IMR-90 (cell line): ENCODE measurements around the gene SPP2. TPM values are rescaled to one million over a fixed set of nuclear protein-coding genes. Genes with fewer than 3 reads are reported as not detected.

Experiments used
- ATAC-seq: fragments of 200-7000 bp; cut with Tn5 transposase; 2 replicates; pipeline ENCODE4 v1.9.1; 2020; ENCODE audit warnings: low read depth, mild to moderate bottlenecking, moderate library complexity
- BruUV-seq: library from RNA; stranded (reverse); fragments of 400-500 nt; replicated peaks from 2 replicates; lab custom pipeline; 2021; lab: Mats Ljungman, UMichigan
- CTCF ChIA-PET: fragments of 300-600 bp; formaldehyde crosslinking; extraction: SDS; loops from one replicate; lab custom pipeline; 2021; ENCODE audit warnings: antibody characterized with exemption; lab: Yijun Ruan, JAX
- POLR2A ChIA-PET: fragments of 300-600 bp; sonication (Branson Sonifier 250); formaldehyde crosslinking; loops from one replicate; lab custom pipeline; 2022; ENCODE audit warnings: antibody characterized with exemption; ENCODE audit not compliant: unreplicated experiment; lab: Charles Lee
- DNase-seq: peaks from one replicate; pipeline ENCODE4 v3.0.0; 2013
- H2AFZ ChIP-seq: replicated peaks from 2 replicates; pipeline ENCODE3; 2013; ENCODE audit warnings: low read length, mild to moderate bottlenecking; ENCODE audit not compliant: poor library complexity
- H2AK5ac ChIP-seq: 2 replicates; pipeline ENCODE4 v1.6.1; 2013; ENCODE audit warnings: low read depth, low read length, inconsistent platforms
- H2AK9ac ChIP-seq: replicated peaks from 2 replicates; pipeline ENCODE3; 2013; ENCODE audit warnings: mild to moderate bottlenecking, low read depth, low read length, moderate library complexity; ENCODE audit not compliant: poor library complexity
- H2BK120ac ChIP-seq: 2 replicates; pipeline ENCODE4 v1.6.1; 2013; ENCODE audit warnings: low read depth, low read length, inconsistent platforms
- H2BK15ac ChIP-seq: 3 replicates; pipeline ENCODE4 v1.6.1; 2013; ENCODE audit warnings: low read depth, low read length, inconsistent platforms
- H2BK20ac ChIP-seq: 2 replicates; pipeline ENCODE4 v1.6.1; 2013; ENCODE audit warnings: low read depth, mild to moderate bottlenecking, inconsistent platforms, low read length, moderate library complexity
- H2BK5ac ChIP-seq: 2 replicates; pipeline ENCODE4 v1.6.1; 2013; ENCODE audit warnings: mild to moderate bottlenecking, low read depth, low read length, inconsistent platforms; ENCODE audit not compliant: poor library complexity, severe bottlenecking
- H3K14ac ChIP-seq: replicated peaks from 2 replicates; pipeline ENCODE4 v1.6.1; 2013; ENCODE audit warnings: low read depth, low read length, inconsistent platforms
- H3K18ac ChIP-seq: 2 replicates; pipeline ENCODE4 v1.6.1; 2013; ENCODE audit warnings: low read depth, low read length, control low read depth
- H3K23ac ChIP-seq: 2 replicates; pipeline ENCODE4 v1.6.1; 2013; ENCODE audit warnings: low read depth, low read length, inconsistent platforms
- H3K27ac ChIP-seq: 2 replicates; pipeline ENCODE4 v1.5.1; 2013; ENCODE audit warnings: mild to moderate bottlenecking, control low read depth, low read length; ENCODE audit not compliant: insufficient read depth
- H3K27me3 ChIP-seq: 2 replicates; pipeline ENCODE4 v1.6.1; 2013; ENCODE audit warnings: low read length; ENCODE audit not compliant: control insufficient read depth, insufficient read depth
- H3K36me3 ChIP-seq: 2 replicates; pipeline ENCODE4 v1.6.1; 2013; ENCODE audit warnings: low read length, mixed read lengths; ENCODE audit not compliant: control insufficient read depth, insufficient read depth
- H3K4ac ChIP-seq: 2 replicates; pipeline ENCODE4 v1.6.1; 2013; ENCODE audit warnings: low read depth, low read length, inconsistent platforms
- H3K4me1 ChIP-seq: 2 replicates; pipeline ENCODE4 v1.6.1; 2013; ENCODE audit warnings: low read length, mixed read lengths; ENCODE audit not compliant: control insufficient read depth, insufficient read depth
- H3K4me2 ChIP-seq: 2 replicates; pipeline ENCODE4 v1.6.1; 2013; ENCODE audit warnings: low read depth, mild to moderate bottlenecking, control low read depth, low read length, moderate library complexity
- H3K4me3 ChIP-seq: 2 replicates; pipeline ENCODE4 v1.5.1; 2013; ENCODE audit warnings: low read depth, mild to moderate bottlenecking, control low read depth, low read length, moderate library complexity; ENCODE audit not compliant: insufficient read depth
- H3K56ac ChIP-seq: 2 replicates; pipeline ENCODE4 v1.6.1; 2013; ENCODE audit warnings: low read length, inconsistent platforms; ENCODE audit not compliant: insufficient read depth; ENCODE audit errors: extremely low read depth
- H3K79me1 ChIP-seq, 2 experiments: 2 replicates each; pipeline ENCODE4 v1.6.1; 2013; ENCODE audit warnings: low read length in 2 of 2, inconsistent platforms in 1 of 2, low read depth in 1 of 2
- H3K9ac ChIP-seq: 2 replicates; pipeline ENCODE4 v1.6.1; 2013; ENCODE audit warnings: low read depth, low read length, control low read depth
- H3K9me1 ChIP-seq: 2 replicates; pipeline ENCODE4 v1.6.1; 2013; ENCODE audit warnings: low read length, inconsistent platforms; ENCODE audit not compliant: insufficient read depth
- H3K9me3 ChIP-seq: 2 replicates; pipeline ENCODE4 v1.6.1; 2013; ENCODE audit warnings: low read length; ENCODE audit not compliant: control insufficient read depth, insufficient read depth
- H4K20me1 ChIP-seq: 2 replicates; pipeline ENCODE4 v1.6.1; 2013; ENCODE audit warnings: low read length, inconsistent platforms; ENCODE audit not compliant: insufficient read depth
- H4K5ac ChIP-seq: 2 replicates; pipeline ENCODE4 v1.6.1; 2013; ENCODE audit warnings: mild to moderate bottlenecking, low read depth, low read length, control low read depth
- H4K8ac ChIP-seq, 2 experiments: 2 replicates each; pipeline ENCODE4 v1.6.1; 2013; ENCODE audit warnings: low read depth in 2 of 2, low read length in 2 of 2, control low read depth in 1 of 2, inconsistent platforms in 1 of 2
- H4K91ac ChIP-seq: 2 replicates; pipeline ENCODE4 v1.6.1; 2013; ENCODE audit warnings: low read depth, low read length, inconsistent platforms; ENCODE audit not compliant: insufficient read depth
- MAFK ChIP-seq: IDR thresholded peaks from 2 replicates; pipeline ENCODE4 v1.6.1; 2012; ENCODE audit warnings: low read depth, low read length, improper control_type of control experiment
- MAZ ChIP-seq: IDR thresholded peaks from 2 replicates; pipeline ENCODE4 v1.6.1; 2012; ENCODE audit warnings: low read depth, mild to moderate bottlenecking, low read length, improper control_type of control experiment, moderate library complexity, borderline replicate concordance
- NFE2L2 ChIP-seq: fragments of 150-350 bp; IDR thresholded peaks from 2 replicates; pipeline ENCODE4 v1.6.1; 2016; ENCODE audit warnings: low read depth, mild to moderate bottlenecking, low read length
- RAD21 ChIP-seq: IDR thresholded peaks from 2 replicates; pipeline ENCODE4 v1.6.1; 2012; ENCODE audit warnings: low read length, improper control_type of control experiment
- WGBS, 2 experiments: methylation state at CpG; one replicate each; pipeline versions ENCODE4 v1.1.5 to v1.1.7; 2013; ENCODE audit warnings: missing lambda C conversion rate in 2 of 2; ENCODE audit not compliant: insufficient read length in 1 of 2; ENCODE audit errors: extremely low coverage in 2 of 2; 5-methylcytosine and 5-hydroxymethylcytosine counted together
- dilution Hi-C: fragments of 300-500 bp; cut with HindIII; formaldehyde crosslinking; loops from one replicate; pipeline ENCODE4 v1.14.3; 2018; ENCODE audit warnings: low sequenced_read_pairs; ENCODE audit not compliant: unreplicated experiment
- in situ Hi-C: fragments of 300-500 bp; cut with MboI; formaldehyde crosslinking; loops from 3 replicates; pipeline ENCODE4 v1.14.3; 2019; ENCODE audit warnings: low sequenced_read_pairs, inconsistent platforms, mixed read lengths
- intact Hi-C: fragments of 100-400 bp; cut with micrococcal nuclease; formaldehyde crosslinking; loops from 2 replicates; pipeline ENCODE4 v1.10.0; 2022
- polyA plus RNA-seq, 3 experiments: library from polyadenylated mRNA; depleted of rRNA; stranded (reverse); fragments of >200 nt; gene quantifications; 2 replicates each; pipeline ENCODE4 v1.2.3, GENCODE V29; 2012; ENCODE audit warnings: low replicate concordance in 1 of 3
- total RNA-seq: library from RNA; depleted of rRNA; stranded (reverse); fragments of >200 nt; gene quantifications from 2 replicates; pipeline ENCODE4 v1.2.3, GENCODE V29; 2012
- TF ChIP-seq, protein P1 (sequence below): fragments of 150-350 bp; IDR thresholded peaks from 2 replicates; pipeline ENCODE4 v1.6.1; 2017; ENCODE audit warnings: mild to moderate bottlenecking, antibody characterized with exemption, low read length, low read depth

Gene SPP2
- total and polyA plus RNA-seq, 2 of the 4 experiments (the other 2 are of a cell fraction) = not detected

DNA sequence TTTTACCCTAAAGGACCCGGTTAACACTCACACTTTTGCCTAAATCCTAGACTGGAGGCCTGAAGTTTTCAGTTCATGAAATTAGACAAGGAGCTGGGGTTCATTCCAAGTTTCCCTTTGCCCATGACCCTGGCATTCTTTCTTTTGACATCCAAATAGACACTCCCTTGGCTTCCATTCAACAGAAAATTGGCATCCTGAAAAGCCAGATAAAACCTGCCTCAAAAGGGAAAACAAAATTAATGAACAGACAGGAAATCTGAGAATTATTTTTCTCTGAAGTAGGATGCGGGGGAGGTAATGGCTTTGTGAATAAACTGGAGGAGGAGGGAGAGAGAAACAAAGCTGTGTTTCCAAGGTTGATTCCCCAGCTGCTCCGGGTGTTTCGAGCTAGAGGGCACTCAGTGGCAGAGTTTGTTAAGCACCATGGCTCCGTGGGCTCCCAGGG is 41.0 kb downstream of the SPP2 start:
- peak overlapping the region; percentile 54 for H2AFZ ChIP-seq
- no peak for ATAC-seq
- no peak overlapping the region for H2AK9ac ChIP-seq
- H2BK15ac ChIP-seq = no peak overlapping the region
- H2BK120ac ChIP-seq = no peak overlapping the region
- no peak overlapping the region for H4K8ac ChIP-seq
- H3K27ac ChIP-seq = no peak overlapping the region
- H2AK5ac ChIP-seq = no peak overlapping the region
- peaks cover 16% of the 10 kb centered on the region for H3K27me3 ChIP-seq
- no peaks in the 10 kb centered on the region; the same call in 1 of the 2 replicates for H3K4me1 ChIP-seq
- ChIA-PET CTCF (no interaction called here), POLR2A (no interaction called here)
- no peak overlapping the region for H3K56ac ChIP-seq
- BruUV-seq = no TSS peak
- no peak overlapping the region for H3K18ac ChIP-seq
- no peaks in the 10 kb centered on the region for H3K9me1 ChIP-seq
- no peak overlapping the region; the same call in 1 of the 2 replicates for H3K4me2 ChIP-seq
- H3K23ac ChIP-seq = no peak overlapping the region
- dilution Hi-C loops (no loop called here), in situ Hi-C loops (no loop called here), intact Hi-C loops (no loop called here)
- no peak overlapping the region for H3K4ac ChIP-seq
- no peaks in the 10 kb centered on the region for H4K20me1 ChIP-seq
- no peak overlapping the region for H4K5ac ChIP-seq
- no peaks in the 10 kb centered on the region for H3K9me3 ChIP-seq
- DNase-seq = no peak
- H3K4me3 ChIP-seq = no peak overlapping the region
- H3K14ac ChIP-seq = no peak overlapping the region
- no peaks in the 10 kb centered on the region for H3K79me1 ChIP-seq
- 8% methylated on average over 2 of the region's 5 CpGs; no CpG with 5 or more reads in 1 of the 2 experiments for WGBS, 2 experiments
- no peak overlapping the region for H2BK20ac ChIP-seq
- TF ChIP-seq MAFK (no peak), NFE2L2 (no peak), MAZ (no peak), RAD21 (no peak)
- TF ChIP-seq, protein P1, sequence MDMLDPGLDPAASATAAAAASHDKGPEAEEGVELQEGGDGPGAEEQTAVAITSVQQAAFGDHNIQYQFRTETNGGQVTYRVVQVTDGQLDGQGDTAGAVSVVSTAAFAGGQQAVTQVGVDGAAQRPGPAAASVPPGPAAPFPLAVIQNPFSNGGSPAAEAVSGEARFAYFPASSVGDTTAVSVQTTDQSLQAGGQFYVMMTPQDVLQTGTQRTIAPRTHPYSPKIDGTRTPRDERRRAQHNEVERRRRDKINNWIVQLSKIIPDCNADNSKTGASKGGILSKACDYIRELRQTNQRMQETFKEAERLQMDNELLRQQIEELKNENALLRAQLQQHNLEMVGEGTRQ = no peak
- H3K9ac ChIP-seq = no peak overlapping the region
- no peak overlapping the region for H4K91ac ChIP-seq
- H3K36me3 ChIP-seq = no peaks in the 10 kb centered on the region
- no peak overlapping the region for H2BK5ac ChIP-seq
